ENCODE data around the gene SCAMP5.

The SCAMP5 gene

GRCh38 chr15:75069301-75069925 lies 74.0 kb downstream of the SCAMP5 start:
- DNase-seq (ENCODE audit: insufficient read length, low spot score), result peak; percentile 35
- peak; percentile 87 for FAIRE-seq

GRCh38 chr15:75070674-75071073 lies 75.3 kb downstream of the SCAMP5 start:
- no peak for FAIRE-seq
- TF ChIP-seq TAF1 (IDR thresholded peaks at IDR 0.05; ENCODE audit: low read depth, low read length), result no peak
- TF ChIP-seq POLR2AphosphoS5 (IDR thresholded peaks at IDR 0.05; ENCODE audit: low read depth, low read length), result no peak
- TF ChIP-seq POLR2A (IDR thresholded peaks at IDR 0.05; ENCODE audit: low read depth, low read length), result no peak
- TF ChIP-seq SPI1 (IDR thresholded peaks at IDR 0.05; ENCODE audit: low read depth, low read length), result no peak
- TF ChIP-seq POU2F2 (IDR thresholded peaks at IDR 0.05; ENCODE audit: low read depth, low read length), result no peak
- DNase-seq (ENCODE audit: insufficient read length, low spot score), result no peak

More at GRCh38 chr15:75069301-75069925, 74.0 kb downstream of the SCAMP5 start:
- TF ChIP-seq TAF1 (IDR thresholded peaks at IDR 0.05; ENCODE audit: low read depth, low read length) (peak; percentile 57; the same call in 1 of the 2 replicates), POU2F2 (IDR thresholded peaks at IDR 0.05; ENCODE audit: low read depth, low read length) (no peak), POLR2A (IDR thresholded peaks at IDR 0.05; ENCODE audit: low read depth, low read length) (peak; percentile 66), SPI1 (IDR thresholded peaks at IDR 0.05; ENCODE audit: low read depth, low read length) (peak; percentile 99), PAX5 (IDR thresholded peaks at IDR 0.05; ENCODE audit: insufficient read depth, low read length, severe bottlenecking) (no peak), POLR2AphosphoS5 (IDR thresholded peaks at IDR 0.05; ENCODE audit: low read depth, low read length) (peak; percentile 60)
